ENCODE data around the gene KLHL35.
A peak's percentile ranks its signal among the peaks of the same experiment; 100 is the strongest.

KLHL35 gene

DNA sequence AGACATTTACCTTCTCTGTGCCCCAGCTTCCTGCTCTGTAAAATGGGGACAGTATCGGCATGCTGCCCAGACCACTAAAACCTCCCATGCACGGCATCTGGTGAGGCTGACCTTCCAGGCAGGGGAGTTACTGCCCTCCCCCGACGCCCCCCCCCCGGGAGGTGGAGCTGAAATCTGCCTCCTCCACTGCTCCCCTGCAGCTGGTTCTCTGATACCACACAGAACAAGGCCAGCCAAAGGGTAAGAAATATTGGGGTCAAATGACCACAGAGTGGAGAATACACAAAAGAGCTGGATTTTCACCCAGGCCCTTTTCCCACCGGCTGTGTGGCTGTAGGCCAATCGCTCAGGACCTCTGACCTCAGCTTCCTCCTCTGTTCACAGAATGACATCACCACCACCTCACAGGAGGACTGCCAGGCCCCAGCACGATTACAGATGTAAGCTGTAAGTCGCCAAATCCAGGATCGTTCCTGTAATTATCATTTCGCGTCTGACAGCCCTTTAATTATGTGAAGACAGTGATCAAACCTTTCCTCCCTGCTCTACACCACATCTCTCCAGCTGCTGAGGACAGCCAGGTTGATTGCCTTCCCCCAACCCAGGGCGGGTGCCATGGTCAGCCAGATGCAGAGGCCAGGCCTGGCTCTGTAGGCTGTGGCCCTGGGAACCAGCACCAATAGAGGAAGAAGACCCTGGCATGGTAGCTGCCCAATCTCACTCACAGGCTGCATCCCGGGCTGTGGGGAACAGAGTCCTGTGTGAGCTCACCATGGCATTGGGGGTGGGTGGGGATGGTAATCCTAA, 35.7 kb upstream of the KLHL35 start:
- DNase-seq: no peak

DNA sequence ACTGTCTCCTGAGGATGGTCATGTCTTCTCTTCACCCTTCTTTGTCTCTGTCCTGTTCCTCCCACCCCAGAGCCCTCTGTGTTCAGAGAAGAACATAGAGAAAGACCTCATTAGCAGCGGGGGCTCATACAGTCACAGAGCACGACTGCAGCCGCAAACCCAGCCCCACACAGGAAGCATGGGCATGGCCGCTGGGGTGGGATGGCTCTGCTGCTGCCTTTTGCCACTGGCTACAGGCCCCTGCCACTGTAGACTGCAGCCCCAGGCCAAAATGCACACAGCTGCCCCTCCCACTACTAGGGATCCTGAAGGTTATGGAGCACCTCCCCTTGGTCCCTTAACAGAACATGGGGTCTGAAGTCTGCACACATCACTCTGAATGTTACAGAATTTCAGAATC, 34.9 kb upstream of the KLHL35 start:
- no peak for DNase-seq

DNA sequence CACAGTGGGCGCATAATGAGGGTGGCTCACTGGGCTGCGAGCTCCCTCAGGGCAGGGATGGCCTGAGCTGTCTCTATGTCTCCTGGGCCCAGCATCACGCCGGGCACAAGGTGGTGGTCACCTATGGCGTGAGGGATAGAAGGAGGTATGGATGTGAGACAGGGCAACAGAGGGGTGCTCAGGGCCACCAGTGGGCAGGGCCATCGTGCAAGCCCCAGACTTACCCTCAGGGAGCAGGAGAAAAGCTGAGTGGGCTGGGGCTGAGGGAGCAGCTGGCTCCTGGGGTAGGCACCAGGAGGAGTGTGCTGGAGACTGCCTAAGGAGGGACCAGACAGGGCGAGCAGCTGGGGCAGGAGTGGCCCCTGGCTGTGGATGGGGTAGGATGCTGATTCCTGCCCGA, 34.3 kb upstream of the KLHL35 start:
- no peak for DNase-seq

DNA sequence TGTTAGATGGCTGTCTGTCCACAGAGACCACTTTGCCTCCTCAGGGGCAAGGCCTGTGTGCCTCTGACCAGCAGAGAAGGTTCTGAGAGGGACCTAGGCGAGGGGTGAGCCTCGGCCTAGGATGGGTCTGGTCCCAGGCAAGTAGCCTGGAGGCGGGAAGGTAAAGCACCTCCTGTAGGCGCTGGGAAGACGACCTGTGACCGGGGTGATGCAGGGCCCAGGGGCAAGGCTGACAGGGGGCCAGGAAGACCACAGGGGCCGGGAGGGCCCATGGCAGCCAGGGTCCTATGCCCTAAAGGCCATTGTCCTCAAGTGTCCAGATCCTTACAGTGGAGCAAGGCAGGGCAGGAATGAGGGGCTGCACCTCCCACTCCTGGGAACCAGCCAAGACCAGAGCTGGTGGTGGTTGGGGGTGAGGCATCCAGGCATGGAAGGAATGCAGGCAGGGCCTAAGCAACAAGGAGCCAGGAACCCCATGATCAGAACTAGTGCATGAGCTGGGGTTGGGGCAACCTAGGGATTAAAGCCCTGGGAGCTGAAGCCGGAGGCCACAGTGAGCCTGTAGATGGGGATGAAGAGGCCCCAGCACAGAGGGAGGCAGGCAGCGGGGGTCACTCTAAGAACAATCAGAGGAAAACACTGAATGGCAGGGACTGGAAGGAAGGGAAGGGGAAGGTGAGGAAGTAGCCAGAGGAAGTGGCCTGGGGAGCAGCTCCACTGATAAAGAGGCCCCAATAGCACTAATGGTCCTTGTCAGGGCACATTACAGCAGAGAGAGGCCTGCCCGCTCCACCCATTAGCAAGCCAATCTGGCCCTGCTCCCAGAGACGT, 32.9 kb upstream of the KLHL35 start:
- no peak for DNase-seq

- DNase-seq: no peak
Observed at GRCh38 chr11:75463106-75463774, 30.2 kb upstream of the KLHL35 start.

DNA sequence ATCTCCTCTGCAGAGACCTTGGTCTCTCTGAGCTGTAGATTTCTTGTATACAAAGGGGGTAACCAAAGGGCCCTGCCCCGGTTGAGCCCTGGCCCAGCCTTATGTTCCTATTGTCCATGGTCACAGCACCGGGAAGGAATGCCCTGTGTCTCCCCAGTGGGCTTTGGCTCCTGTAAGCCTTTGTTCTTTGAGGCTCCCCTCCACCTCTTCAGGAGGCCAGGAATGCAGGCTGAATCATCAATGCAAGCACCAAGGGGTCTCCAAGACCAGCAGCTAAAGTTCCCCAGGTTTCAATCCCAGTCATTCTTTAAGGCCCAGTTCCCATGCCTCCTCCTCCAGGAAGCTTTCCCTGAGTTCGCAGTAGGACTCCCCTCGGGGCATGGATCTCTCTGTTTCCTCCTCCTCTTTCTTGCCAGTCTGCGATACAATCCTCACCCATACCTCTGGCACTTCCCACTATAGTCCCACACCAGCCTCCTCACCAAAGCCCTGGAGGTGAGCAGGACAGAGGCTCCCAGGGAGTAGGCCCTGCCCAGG, 29.2 kb upstream of the KLHL35 start:
- no peak for DNase-seq

- DNase-seq: no peak
Observed at GRCh38 chr11:75461151-75461550, 28.1 kb upstream of the KLHL35 start.

DNA sequence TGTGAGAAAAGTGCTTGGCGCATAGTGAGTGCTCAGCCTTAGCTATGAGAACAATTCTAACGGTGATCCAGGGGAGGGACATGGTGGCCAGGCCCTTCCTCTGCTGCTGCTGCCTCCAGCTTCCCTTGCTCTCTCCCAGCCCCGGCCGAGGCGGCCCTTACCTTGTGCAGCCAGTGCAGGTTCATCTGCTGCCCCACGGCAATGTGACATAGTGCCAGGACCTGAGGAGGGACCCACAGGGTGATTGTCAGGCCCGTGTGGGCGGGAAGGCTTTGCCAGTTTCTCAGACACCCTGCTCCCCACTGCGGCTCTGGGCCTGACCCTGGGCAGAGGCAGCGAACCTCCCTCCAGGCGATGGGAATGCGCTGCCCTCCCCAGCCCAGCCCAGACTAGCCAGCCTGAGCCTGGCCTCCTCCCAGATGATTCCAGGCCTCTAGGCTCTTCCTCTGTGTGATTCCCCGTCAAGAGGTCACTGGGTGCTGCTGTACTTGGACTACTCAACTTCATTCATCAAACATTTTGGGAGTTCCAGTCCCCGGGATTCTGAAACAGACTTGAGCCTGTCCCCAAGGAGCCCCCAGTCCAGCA, 23.7 kb upstream of the KLHL35 start:
- no peak for DNase-seq

- no peak for DNase-seq
Observed at GRCh38 chr11:75454987-75455386, 22.0 kb upstream of the KLHL35 start.

GRCh38 chr11:75453916-75454655, 21.1 kb upstream of the KLHL35 start:
- DNase-seq: no peak

GRCh38 chr11:75450826-75451821, 18.1 kb upstream of the KLHL35 start:
- peak; percentile 61 for DNase-seq

- no peak for DNase-seq
Observed at GRCh38 chr11:75450236-75450635, 17.2 kb upstream of the KLHL35 start.

DNA sequence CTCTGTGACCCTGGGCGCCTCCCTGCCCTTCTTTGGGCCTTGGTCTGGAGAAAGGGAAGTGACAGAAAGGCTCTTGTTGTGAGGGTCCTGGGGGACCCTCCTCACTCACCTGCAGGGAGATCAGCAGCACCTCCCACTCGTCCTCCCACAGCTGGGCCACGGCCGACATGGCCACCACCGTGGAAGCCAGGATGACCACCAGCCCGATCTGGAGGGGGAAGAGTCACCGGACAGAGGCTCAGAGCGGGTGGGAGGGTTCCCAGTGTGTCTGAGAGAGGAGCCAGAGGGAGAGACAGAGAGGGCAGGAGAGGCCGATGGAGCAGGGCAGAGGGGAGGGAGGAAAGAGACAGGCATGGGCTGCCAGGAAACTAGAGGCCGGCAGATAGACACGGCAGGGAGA, 16.8 kb upstream of the KLHL35 start:
- no peak for DNase-seq

DNA sequence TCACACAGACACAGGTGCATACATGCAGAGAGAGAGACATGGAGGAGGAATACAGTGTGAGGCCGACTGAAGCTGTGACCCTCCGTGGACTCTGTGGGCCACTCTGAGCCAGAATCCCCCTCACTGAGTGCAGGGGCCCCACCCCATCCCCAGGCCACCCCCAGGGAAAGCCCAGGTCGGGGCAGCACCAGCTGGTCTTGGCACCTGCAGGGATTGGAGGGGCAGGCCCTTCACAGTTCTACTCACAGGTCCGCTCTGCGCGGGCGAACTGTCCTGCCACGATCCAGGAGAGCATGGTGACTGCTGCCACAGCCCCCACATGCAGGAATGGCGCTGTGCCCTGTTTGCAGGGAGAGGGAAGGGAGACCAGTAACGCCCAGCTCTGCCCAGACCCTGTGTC, 16.3 kb upstream of the KLHL35 start:
- no peak for DNase-seq

DNA sequence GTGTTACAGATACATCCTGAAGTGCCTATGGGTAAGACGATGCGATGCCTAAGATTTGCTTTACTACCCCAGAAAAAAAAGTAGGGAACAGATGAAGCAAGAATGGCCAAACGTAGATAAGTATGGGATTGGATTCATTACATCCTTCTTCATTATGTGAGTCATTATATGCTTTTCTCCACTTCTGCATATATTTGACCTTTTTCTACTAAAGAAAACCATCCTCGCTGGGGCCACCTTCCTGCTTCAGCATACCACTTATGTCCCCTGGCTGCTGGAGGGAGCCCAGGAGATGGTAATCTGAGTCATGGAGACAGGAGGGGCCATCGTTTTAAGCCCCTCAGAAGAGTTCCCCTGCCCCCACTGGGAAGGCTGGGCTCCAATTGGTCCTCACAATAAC, 14.4 kb upstream of the KLHL35 start:
- DNase-seq: no peak

- peak; percentile 74 for DNase-seq
Observed at GRCh38 chr11:75445315-75445953, 12.4 kb upstream of the KLHL35 start.

GRCh38 chr11:75443043-75443442, 10.0 kb upstream of the KLHL35 start:
- DNase-seq: no peak

GRCh38 chr11:75442161-75442885, 9.3 kb upstream of the KLHL35 start:
- no peak for DNase-seq

DNA sequence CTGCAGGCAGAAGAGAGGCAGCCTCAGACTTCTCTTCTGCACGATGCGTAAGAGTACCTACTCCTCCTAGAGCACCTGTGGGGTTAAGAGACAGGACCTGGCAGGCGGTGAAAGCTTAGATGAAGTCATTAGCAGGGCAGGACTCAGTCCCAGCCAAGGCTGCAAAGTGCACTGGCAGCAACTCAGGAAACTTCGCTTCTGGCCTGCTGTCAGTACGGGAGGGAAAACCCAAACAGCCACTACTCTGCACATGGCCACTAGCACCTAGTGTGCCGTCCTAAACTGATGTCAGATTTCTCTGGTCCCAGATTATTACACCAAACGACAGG, 8.8 kb upstream of the KLHL35 start:
- DNase-seq: peak; percentile 56

Data from RPMI8226 (cell line).